ENCODE measurements around the gene AK5.

AK5 gene

GRCh38 chr1:77542813-77543420, 261.1 kb downstream of the AK5 start:
- Histone ChIP-seq H3K23ac (ENCODE audit: low read depth, low read length, poor library complexity) (no peak overlapping the region), H4K91ac (ENCODE audit: low read depth, low read length, poor library complexity) (no peak overlapping the region), H3K4ac (ENCODE audit: low read length) (no peak overlapping the region), H3K79me1 (ENCODE audit: low read depth, low read length) (no peaks in the 10 kb centered on the region), H3K4me1 (ENCODE audit: control insufficient read depth in 2 of 2, insufficient read depth in 1 of 2, low read depth in 1 of 2, low read length in 2 of 2) (peaks cover 0 to 13% of the 10 kb centered on the region in 2 donors), H3K4me2 (ENCODE audit: insufficient read depth, low read length, poor library complexity, severe bottlenecking) (no peak overlapping the region), H3K9ac (ENCODE audit: low read depth, low read length, poor library complexity) (no peak overlapping the region), H2AK5ac (ENCODE audit: low read depth, low read length) (no peak overlapping the region), H3K27ac (replicated peaks; ENCODE audit: low read length) (no peak overlapping the region), H3K27me3 (ENCODE audit: control insufficient read depth in 3 of 3, insufficient read depth in 3 of 3, low read depth in 1 of 3, low read length in 3 of 3) (no peaks in the 10 kb centered on the region), H2BK5ac (ENCODE audit: low read length) (no peak overlapping the region), H3K14ac (ENCODE audit: low read length) (no peak overlapping the region), H3K9me3 (replicated peaks in 1 of 2; ENCODE audit: control insufficient read depth in 2 of 2, insufficient read depth in 1 of 2, low read depth in 1 of 2, low read length in 2 of 2) (no peaks in the 10 kb centered on the region), H3K36me3 (replicated peaks in 1 of 2; ENCODE audit: control insufficient read depth in 2 of 2, insufficient read depth in 2 of 2, low read length in 2 of 2) (no peaks in the 10 kb centered on the region), H2BK15ac (ENCODE audit: low read length) (no peak overlapping the region), H3K18ac (ENCODE audit: low read length) (no peak overlapping the region), H4K8ac (ENCODE audit: low read depth, low read length) (no peak overlapping the region), H2BK12ac (ENCODE audit: low read length) (no peak overlapping the region), H3K4me3 (ENCODE audit: low read length in 2 of 2) (no peak overlapping the region), H2BK120ac (ENCODE audit: low read depth, low read length) (no peak overlapping the region), H2AFZ (ENCODE audit: low read length) (peak overlapping the region; percentile 2)
- WGBS, 2 donors (ENCODE audit: extremely low coverage in 2 of 2, insufficient read length in 2 of 2, insufficient replicate concordance in 1 of 2): no CpG with 5 or more reads among the region's 3 CpGs
- DNase-seq (ENCODE audit: low spot score): no peak

GRCh38 chr1:77543822-77544448, 262.1 kb downstream of the AK5 start:
- Histone ChIP-seq H3K79me1 (ENCODE audit: low read depth, low read length) (no peaks in the 10 kb centered on the region), H4K91ac (ENCODE audit: low read depth, low read length, poor library complexity) (no peak overlapping the region), H3K4me1 (ENCODE audit: control insufficient read depth in 2 of 2, insufficient read depth in 1 of 2, low read depth in 1 of 2, low read length in 2 of 2) (peaks cover 0 to 13% of the 10 kb centered on the region in 2 donors), H2BK120ac (ENCODE audit: low read depth, low read length) (no peak overlapping the region), H3K4ac (ENCODE audit: low read length) (no peak overlapping the region), H3K18ac (ENCODE audit: low read length) (no peak overlapping the region), H2AFZ (ENCODE audit: low read length) (no peak overlapping the region), H3K9ac (ENCODE audit: low read depth, low read length, poor library complexity) (no peak overlapping the region), H2BK15ac (ENCODE audit: low read length) (no peak overlapping the region), H3K4me3 (ENCODE audit: low read length in 2 of 2) (no peak overlapping the region), H3K4me2 (ENCODE audit: insufficient read depth, low read length, poor library complexity, severe bottlenecking) (no peak overlapping the region), H3K9me3 (replicated peaks in 1 of 2; ENCODE audit: control insufficient read depth in 2 of 2, insufficient read depth in 1 of 2, low read depth in 1 of 2, low read length in 2 of 2) (no peaks in the 10 kb centered on the region), H3K27me3 (ENCODE audit: control insufficient read depth in 3 of 3, insufficient read depth in 3 of 3, low read depth in 1 of 3, low read length in 3 of 3) (no peaks in the 10 kb centered on the region), H2BK12ac (ENCODE audit: low read length) (no peak overlapping the region), H2BK5ac (ENCODE audit: low read length) (no peak overlapping the region), H3K36me3 (replicated peaks in 1 of 2; ENCODE audit: control insufficient read depth in 2 of 2, insufficient read depth in 2 of 2, low read length in 2 of 2) (no peaks in the 10 kb centered on the region), H3K23ac (ENCODE audit: low read depth, low read length, poor library complexity) (no peak overlapping the region), H3K14ac (ENCODE audit: low read length) (no peak overlapping the region), H3K27ac (replicated peaks; ENCODE audit: low read length) (no peak overlapping the region), H2AK5ac (ENCODE audit: low read depth, low read length) (no peak overlapping the region), H4K8ac (ENCODE audit: low read depth, low read length) (no peak overlapping the region)
- WGBS, 2 donors (ENCODE audit: extremely low coverage in 2 of 2, insufficient read length in 2 of 2, insufficient replicate concordance in 1 of 2): no CpG with 5 or more reads among the region's 4 CpGs
- no peak for DNase-seq (ENCODE audit: low spot score)

GRCh38 chr1:77544845-77545244, 263.0 kb downstream of the AK5 start:
- Histone ChIP-seq H3K23ac (ENCODE audit: low read depth, low read length, poor library complexity) (no peak overlapping the region), H3K27ac (replicated peaks; ENCODE audit: low read length) (no peak overlapping the region), H3K4ac (ENCODE audit: low read length) (no peak overlapping the region), H3K9ac (ENCODE audit: low read depth, low read length, poor library complexity) (no peak overlapping the region), H3K79me1 (ENCODE audit: low read depth, low read length) (no peaks in the 10 kb centered on the region), H2AFZ (ENCODE audit: low read length) (no peak overlapping the region), H3K14ac (ENCODE audit: low read length) (no peak overlapping the region), H3K36me3 (replicated peaks in 1 of 2; ENCODE audit: control insufficient read depth in 2 of 2, insufficient read depth in 2 of 2, low read length in 2 of 2) (no peaks in the 10 kb centered on the region), H3K4me1 (ENCODE audit: control insufficient read depth in 2 of 2, insufficient read depth in 1 of 2, low read depth in 1 of 2, low read length in 2 of 2) (peaks cover 0 to 6% of the 10 kb centered on the region in 2 donors), H4K91ac (ENCODE audit: low read depth, low read length, poor library complexity) (no peak overlapping the region), H3K4me3 (ENCODE audit: low read length in 2 of 2) (no peak overlapping the region), H3K27me3 (ENCODE audit: control insufficient read depth in 3 of 3, insufficient read depth in 3 of 3, low read depth in 1 of 3, low read length in 3 of 3) (no peaks in the 10 kb centered on the region), H2AK5ac (ENCODE audit: low read depth, low read length) (no peak overlapping the region), H2BK12ac (ENCODE audit: low read length) (no peak overlapping the region), H3K18ac (ENCODE audit: low read length) (no peak overlapping the region), H2BK5ac (ENCODE audit: low read length) (no peak overlapping the region), H3K4me2 (ENCODE audit: insufficient read depth, low read length, poor library complexity, severe bottlenecking) (no peak overlapping the region), H3K9me3 (replicated peaks in 1 of 2; ENCODE audit: control insufficient read depth in 2 of 2, insufficient read depth in 1 of 2, low read depth in 1 of 2, low read length in 2 of 2) (no peaks in the 10 kb centered on the region), H2BK120ac (ENCODE audit: low read depth, low read length) (no peak overlapping the region), H4K8ac (ENCODE audit: low read depth, low read length) (no peak overlapping the region), H2BK15ac (ENCODE audit: low read length) (no peak overlapping the region)
- no peak for DNase-seq (ENCODE audit: low spot score)
- no CpG with 5 or more reads among the region's 8 CpGs for WGBS, 2 donors (ENCODE audit: extremely low coverage in 2 of 2, insufficient read length in 2 of 2, insufficient replicate concordance in 1 of 2)

GRCh38 chr1:77545970-77546369, 264.2 kb downstream of the AK5 start:
- no peak overlapping the region for H3K4ac ChIP-seq (ENCODE audit: low read length)

More at GRCh38 chr1:77545970-77546369, 264.2 kb downstream of the AK5 start:
- Histone ChIP-seq H4K8ac (ENCODE audit: low read depth, low read length) (no peak overlapping the region), H4K91ac (ENCODE audit: low read depth, low read length, poor library complexity) (no peak overlapping the region), H2AFZ (ENCODE audit: low read length) (no peak overlapping the region), H3K4me3 (ENCODE audit: low read length in 2 of 2) (no peak overlapping the region), H2BK120ac (ENCODE audit: low read depth, low read length) (no peak overlapping the region), H2BK5ac (ENCODE audit: low read length) (no peak overlapping the region), H3K79me1 (ENCODE audit: low read depth, low read length) (no peaks in the 10 kb centered on the region), H3K27me3 (ENCODE audit: control insufficient read depth in 3 of 3, insufficient read depth in 3 of 3, low read depth in 1 of 3, low read length in 3 of 3) (no peaks in the 10 kb centered on the region), H2AK5ac (ENCODE audit: low read depth, low read length) (no peak overlapping the region), H3K18ac (ENCODE audit: low read length) (no peak overlapping the region), H2BK12ac (ENCODE audit: low read length) (no peak overlapping the region), H2BK15ac (ENCODE audit: low read length) (no peak overlapping the region), H3K4me2 (ENCODE audit: insufficient read depth, low read length, poor library complexity, severe bottlenecking) (no peak overlapping the region), H3K27ac (replicated peaks; ENCODE audit: low read length) (no peak overlapping the region), H3K9ac (ENCODE audit: low read depth, low read length, poor library complexity) (no peak overlapping the region), H3K4me1 (ENCODE audit: control insufficient read depth in 2 of 2, insufficient read depth in 1 of 2, low read depth in 1 of 2, low read length in 2 of 2) (peaks cover 0 to 6% of the 10 kb centered on the region in 2 donors), H3K23ac (ENCODE audit: low read depth, low read length, poor library complexity) (no peak overlapping the region), H3K9me3 (replicated peaks in 1 of 2; ENCODE audit: control insufficient read depth in 2 of 2, insufficient read depth in 1 of 2, low read depth in 1 of 2, low read length in 2 of 2) (no peaks in the 10 kb centered on the region), H3K14ac (ENCODE audit: low read length) (no peak overlapping the region), H3K36me3 (replicated peaks in 1 of 2; ENCODE audit: control insufficient read depth in 2 of 2, insufficient read depth in 2 of 2, low read length in 2 of 2) (no peaks in the 10 kb centered on the region)
- WGBS, 2 donors (ENCODE audit: extremely low coverage in 2 of 2, insufficient read length in 2 of 2, insufficient replicate concordance in 1 of 2): no CpG with 5 or more reads among the region's 5 CpGs
- DNase-seq (ENCODE audit: low spot score): no peak
